CD8-positive, alpha-beta memory T cell (primary cell): Measurements from ENCODE around the gene DOK4. TPM values are rescaled to one million over a fixed set of nuclear protein-coding genes. Genes with fewer than 3 reads are reported as not detected.

Experiments used
- CTCF ChIA-PET: fragments of 350-600 bp; sonication (Branson Sonifier 250); formaldehyde crosslinking; loops from one replicate; lab custom pipeline; 2021; ENCODE audit warnings: antibody characterized with exemption; lab: Charles Lee
- POLR2A ChIA-PET: fragments of 350-600 bp; sonication (Branson Sonifier 250); formaldehyde crosslinking; loops from one replicate; lab custom pipeline; 2021; ENCODE audit warnings: antibody characterized with exemption; lab: Charles Lee
- DNase-seq, 5 donors: peaks; one replicate each; pipeline versions ENCODE4 v3.0.0 to v3.0.0-alpha.2; 2020 to 2022; ENCODE audit warnings: mixed read lengths in 1 of 5
- H3K27ac ChIP-seq: one replicate; pipeline ENCODE4 v1.7.0; 2013; ENCODE audit warnings: low read depth, mild to moderate bottlenecking, low read length, moderate library complexity
- H3K27me3 ChIP-seq: 2 replicates; pipeline ENCODE4 v1.7.0; 2013; ENCODE audit warnings: low read length, mild to moderate bottlenecking; ENCODE audit not compliant: insufficient read depth, poor library complexity, severe bottlenecking
- H3K36me3 ChIP-seq: 2 replicates; pipeline ENCODE4 v1.7.0; 2013; ENCODE audit warnings: mild to moderate bottlenecking, low read length, moderate library complexity; ENCODE audit not compliant: insufficient read depth
- H3K4me1 ChIP-seq: 2 replicates; pipeline ENCODE4 v1.7.0; 2013; ENCODE audit warnings: mild to moderate bottlenecking, low read length, moderate library complexity; ENCODE audit not compliant: insufficient read depth
- H3K4me3 ChIP-seq: 2 replicates; pipeline ENCODE4 v1.7.0; 2013; ENCODE audit warnings: mild to moderate bottlenecking, low read length
- H3K9me3 ChIP-seq: 2 replicates; pipeline ENCODE4 v1.7.0; 2013; ENCODE audit warnings: mild to moderate bottlenecking, low read length
- H3K27ac Mint-ChIP-seq, 8 donors: one replicate each; pipeline ENCODE4 v1.8.0; 2020 to 2021; ENCODE audit warnings: mixed read lengths in 8 of 8, mild to moderate bottlenecking in 6 of 8, inconsistent platforms in 3 of 8, moderate library complexity in 3 of 8
- H3K27me3 Mint-ChIP-seq, 2 donors: one replicate each; pipeline ENCODE4 v1.8.0; 2020 to 2021; ENCODE audit warnings: mixed read lengths in 2 of 2, mild to moderate bottlenecking in 1 of 2, moderate library complexity in 1 of 2
- H3K36me3 Mint-ChIP-seq, 3 donors: one replicate each; pipeline ENCODE4 v1.8.0; 2020 to 2021; ENCODE audit warnings: mixed read lengths in 3 of 3, inconsistent platforms in 1 of 3, mild to moderate bottlenecking in 1 of 3
- H3K4me1 Mint-ChIP-seq, 3 donors: one replicate each; pipeline ENCODE4 v1.8.0; 2020 to 2021; ENCODE audit warnings: mixed read lengths in 3 of 3, inconsistent platforms in 1 of 3, mild to moderate bottlenecking in 1 of 3
- H3K4me3 Mint-ChIP-seq, 7 donors: one replicate each; pipeline ENCODE4 v1.8.0; 2020 to 2021; ENCODE audit warnings: mixed read lengths in 7 of 7, mild to moderate bottlenecking in 6 of 7, moderate library complexity in 4 of 7, inconsistent platforms in 2 of 7
- H3K9me3 Mint-ChIP-seq, 5 donors: one replicate each; pipeline ENCODE4 v1.8.0; 2020 to 2022; ENCODE audit warnings: mixed read lengths in 5 of 5, mild to moderate bottlenecking in 3 of 5, moderate library complexity in 2 of 5, inconsistent platforms in 1 of 5
- polyA plus RNA-seq: library from polyadenylated mRNA; unstranded; fragments of 300-500 nt; fragmentation: Illumina TruSeq; gene quantifications from one replicate; pipeline ENCODE4 v1.2.3, GENCODE V29; 2021
- total RNA-seq, 2 experiments: library from RNA; stranded (reverse); gene quantifications; one replicate each; pipeline ENCODE4 v1.2.3, GENCODE V29; 2021

The DOK4 gene
- total and polyA plus RNA-seq, 3 experiments from 2014 or later = 3.3 to 7.0 (median 6.8) TPM

- Mint-ChIP-seq H3K36me3 (peaks cover 4 to 19% (median 7%) of the 10 kb centered on the region in 3 donors), H3K4me1 (peaks cover 33 to 36% (median 36%) of the 10 kb centered on the region in 3 donors), H3K27ac (peak overlapping the region in 1 of 8 donors; percentile 45), H3K4me3 (no peak overlapping the region), H3K27me3 (peaks cover 0 to 1% of the 10 kb centered on the region in 2 donors), H3K9me3 (no peaks in the 10 kb centered on the region)
- CTCF ChIA-PET = interaction anchor here (0.8 to 2.3 kb wide), 6 partner anchors 8 to 110 kb away, joined by 3 to 11 read pairs (median 3); partner anchors contain the start of genes ADGRG5, CCDC102A and POLR2C
- POLR2A ChIA-PET = no interaction called here
- peaks cover 35% of the 10 kb centered on the region for H3K4me1 ChIP-seq
- no peak overlapping the region for H3K4me3 ChIP-seq
- H3K9me3 ChIP-seq = no peaks in the 10 kb centered on the region
- DNase-seq = no peak
- H3K27me3 ChIP-seq = no peaks in the 10 kb centered on the region
- no peak overlapping the region for H3K27ac ChIP-seq
- no peaks in the 10 kb centered on the region for H3K36me3 ChIP-seq
Measured at GRCh38 chr16:57527610-57528360, 41.5 kb upstream of the DOK4 start.

- H3K4me1 Mint-ChIP-seq = peaks cover 27 to 29% (median 29%) of the 10 kb centered on the region in 3 donors
- no peak overlapping the region for H3K27ac Mint-ChIP-seq
- H3K27ac ChIP-seq = no peak overlapping the region
- ChIA-PET POLR2A (no interaction called here), CTCF (interaction anchor here (1.2 kb wide), 1 partner anchor 15 kb away, joined by 3 read pairs; the partner anchor contains the start of gene ADGRG5)
- H3K9me3 Mint-ChIP-seq = no peaks in the 10 kb centered on the region
- DNase-seq = no peak
- peaks cover 0 to 1% of the 10 kb centered on the region in 2 donors for H3K27me3 Mint-ChIP-seq
- peak overlapping the region in 1 of 7 donors; percentile 32 for H3K4me3 Mint-ChIP-seq
- H3K36me3 Mint-ChIP-seq = peaks cover 4 to 23% (median 7%) of the 10 kb centered on the region in 3 donors
- H3K36me3 ChIP-seq = no peaks in the 10 kb centered on the region
- H3K4me3 ChIP-seq = no peak overlapping the region
- no peaks in the 10 kb centered on the region for H3K9me3 ChIP-seq
- H3K4me1 ChIP-seq = peaks cover 28% of the 10 kb centered on the region
- no peaks in the 10 kb centered on the region for H3K27me3 ChIP-seq
Measured at GRCh38 chr16:57527027-57527426, 40.7 kb upstream of the DOK4 start.

- Histone ChIP-seq H3K9me3 (no peaks in the 10 kb centered on the region), H3K27me3 (no peaks in the 10 kb centered on the region), H3K27ac (no peak overlapping the region), H3K4me3 (no peak overlapping the region), H3K4me1 (peaks cover 23% of the 10 kb centered on the region), H3K36me3 (no peaks in the 10 kb centered on the region)
- no peak for DNase-seq
- ChIA-PET POLR2A (no interaction called here), CTCF (interaction anchor here (1.5 kb wide), 1 partner anchor 110 kb away, joined by 4 read pairs; no protein-coding TSS in a partner anchor)
- Mint-ChIP-seq H3K4me1 (peaks cover 22 to 24% (median 23%) of the 10 kb centered on the region in 3 donors), H3K27me3 (peaks cover 0 to 1% of the 10 kb centered on the region in 2 donors), H3K4me3 (no peak overlapping the region), H3K27ac (no peak overlapping the region), H3K9me3 (no peaks in the 10 kb centered on the region), H3K36me3 (peaks cover 4 to 26% (median 7%) of the 10 kb centered on the region in 3 donors)
Measured at GRCh38 chr16:57526498-57526897, 40.2 kb upstream of the DOK4 start.

GRCh38 chr16:57525761-57526160, 39.5 kb upstream of the DOK4 start:
- Histone ChIP-seq H3K36me3 (no peaks in the 10 kb centered on the region), H3K4me3 (no peak overlapping the region), H3K9me3 (no peaks in the 10 kb centered on the region), H3K27ac (no peak overlapping the region), H3K4me1 (peaks cover 16% of the 10 kb centered on the region), H3K27me3 (no peaks in the 10 kb centered on the region)
- POLR2A ChIA-PET = no interaction called here
- Mint-ChIP-seq H3K9me3 (no peaks in the 10 kb centered on the region), H3K27me3 (peaks cover 0 to 1% of the 10 kb centered on the region in 2 donors), H3K4me1 (peaks cover 16 to 17% (median 16%) of the 10 kb centered on the region in 3 donors), H3K36me3 (peaks cover 4 to 28% (median 11%) of the 10 kb centered on the region in 3 donors), H3K27ac (peak overlapping the region in 1 of 8 donors; percentile 84), H3K4me3 (no peak overlapping the region)
- CTCF ChIA-PET = interaction anchor here (1.5 kb wide), 1 partner anchor 109 kb away, joined by 4 read pairs; no protein-coding TSS in a partner anchor
- DNase-seq = no peak

- H3K9me3 ChIP-seq = no peaks in the 10 kb centered on the region
- no peak overlapping the region for H3K4me3 Mint-ChIP-seq
- H3K27ac ChIP-seq = no peak overlapping the region
- no peak for DNase-seq
- H3K36me3 Mint-ChIP-seq = peaks cover 0 to 30% (median 7%) of the 10 kb centered on the region in 3 donors
- H3K27me3 Mint-ChIP-seq = peaks cover 0 to 1% of the 10 kb centered on the region in 2 donors
- H3K9me3 Mint-ChIP-seq = no peaks in the 10 kb centered on the region
- H3K4me1 Mint-ChIP-seq = peaks cover 6 to 9% (median 6%) of the 10 kb centered on the region in 3 donors
- ChIA-PET POLR2A (no interaction called here), CTCF (interaction anchor here (0.7 to 2.6 kb wide), 9 partner anchors 9 to 221 kb away, joined by 3 to 7 read pairs (median 4); partner anchors contain the start of genes DOK4 and POLR2C)
- H3K36me3 ChIP-seq = no peaks in the 10 kb centered on the region
- H3K4me3 ChIP-seq = no peak overlapping the region
- H3K27me3 ChIP-seq = no peaks in the 10 kb centered on the region
- no peak overlapping the region for H3K27ac Mint-ChIP-seq
- H3K4me1 ChIP-seq = peaks cover 8% of the 10 kb centered on the region
Measured at GRCh38 chr16:57522960-57523359, 36.7 kb upstream of the DOK4 start.

GRCh38 chr16:57519796-57520360, 33.6 kb upstream of the DOK4 start:
- H3K4me1 ChIP-seq = peaks cover 8% of the 10 kb centered on the region
- ChIA-PET POLR2A (interaction anchor here (1.1 kb wide), 2 partner anchors 45 to 57 kb away, joined by 3 to 4 read pairs; partner anchors contain the start of gene POLR2C), CTCF (interaction anchor here (0.7 to 6.0 kb wide), 38 partner anchors 8 to 278 kb away, joined by 3 to 54 read pairs (median 4); partner anchors contain the start of genes ADGRG5, CIAPIN1, COQ9 and DOK4)
- Mint-ChIP-seq H3K36me3 (peaks cover 0 to 47% (median 5%) of the 10 kb centered on the region in 3 donors), H3K27ac (peak overlapping the region in 2 of 8 donors; percentile 36 to 72), H3K27me3 (peaks cover 0 to 4% of the 10 kb centered on the region in 2 donors), H3K4me3 (no peak overlapping the region), H3K9me3 (no peaks in the 10 kb centered on the region), H3K4me1 (peaks cover 6 to 13% (median 6%) of the 10 kb centered on the region in 3 donors)
- no peaks in the 10 kb centered on the region for H3K27me3 ChIP-seq
- peak; percentile 64 to 86 (median 75) for DNase-seq
- no peak overlapping the region for H3K27ac ChIP-seq
- H3K9me3 ChIP-seq = no peaks in the 10 kb centered on the region
- no peak overlapping the region for H3K4me3 ChIP-seq
- H3K36me3 ChIP-seq = no peaks in the 10 kb centered on the region

- no peak overlapping the region for H3K27ac ChIP-seq
- peaks cover 0 to 54% (median 7%) of the 10 kb centered on the region in 3 donors for H3K36me3 Mint-ChIP-seq
- no peak overlapping the region for H3K4me3 ChIP-seq
- no peaks in the 10 kb centered on the region for H3K36me3 ChIP-seq
- CTCF ChIA-PET = interaction anchor here (1.0 to 6.0 kb wide), 9 partner anchors 9 to 101 kb away, joined by 4 to 54 read pairs (median 11); partner anchors contain the start of genes CIAPIN1, COQ9 and POLR2C
- peaks cover 6 to 13% (median 6%) of the 10 kb centered on the region in 3 donors for H3K4me1 Mint-ChIP-seq
- peaks cover 0 to 4% of the 10 kb centered on the region in 2 donors for H3K27me3 Mint-ChIP-seq
- H3K4me1 ChIP-seq = peaks cover 8% of the 10 kb centered on the region
- H3K27ac Mint-ChIP-seq = peak overlapping the region in 2 of 8 donors; percentile 19 to 50
- H3K4me3 Mint-ChIP-seq = no peak overlapping the region
- H3K27me3 ChIP-seq = no peaks in the 10 kb centered on the region
- no peaks in the 10 kb centered on the region for H3K9me3 Mint-ChIP-seq
- no peak for DNase-seq
- no peaks in the 10 kb centered on the region for H3K9me3 ChIP-seq
- POLR2A ChIA-PET = no interaction called here
Measured at GRCh38 chr16:57518922-57519321, 32.6 kb upstream of the DOK4 start.
